ENCODE measurements around the gene UBAP2L. TPM values are rescaled to one million over a fixed set of nuclear protein-coding genes. Genes with fewer than 3 reads are reported as not detected.

The UBAP2L gene, protein sequence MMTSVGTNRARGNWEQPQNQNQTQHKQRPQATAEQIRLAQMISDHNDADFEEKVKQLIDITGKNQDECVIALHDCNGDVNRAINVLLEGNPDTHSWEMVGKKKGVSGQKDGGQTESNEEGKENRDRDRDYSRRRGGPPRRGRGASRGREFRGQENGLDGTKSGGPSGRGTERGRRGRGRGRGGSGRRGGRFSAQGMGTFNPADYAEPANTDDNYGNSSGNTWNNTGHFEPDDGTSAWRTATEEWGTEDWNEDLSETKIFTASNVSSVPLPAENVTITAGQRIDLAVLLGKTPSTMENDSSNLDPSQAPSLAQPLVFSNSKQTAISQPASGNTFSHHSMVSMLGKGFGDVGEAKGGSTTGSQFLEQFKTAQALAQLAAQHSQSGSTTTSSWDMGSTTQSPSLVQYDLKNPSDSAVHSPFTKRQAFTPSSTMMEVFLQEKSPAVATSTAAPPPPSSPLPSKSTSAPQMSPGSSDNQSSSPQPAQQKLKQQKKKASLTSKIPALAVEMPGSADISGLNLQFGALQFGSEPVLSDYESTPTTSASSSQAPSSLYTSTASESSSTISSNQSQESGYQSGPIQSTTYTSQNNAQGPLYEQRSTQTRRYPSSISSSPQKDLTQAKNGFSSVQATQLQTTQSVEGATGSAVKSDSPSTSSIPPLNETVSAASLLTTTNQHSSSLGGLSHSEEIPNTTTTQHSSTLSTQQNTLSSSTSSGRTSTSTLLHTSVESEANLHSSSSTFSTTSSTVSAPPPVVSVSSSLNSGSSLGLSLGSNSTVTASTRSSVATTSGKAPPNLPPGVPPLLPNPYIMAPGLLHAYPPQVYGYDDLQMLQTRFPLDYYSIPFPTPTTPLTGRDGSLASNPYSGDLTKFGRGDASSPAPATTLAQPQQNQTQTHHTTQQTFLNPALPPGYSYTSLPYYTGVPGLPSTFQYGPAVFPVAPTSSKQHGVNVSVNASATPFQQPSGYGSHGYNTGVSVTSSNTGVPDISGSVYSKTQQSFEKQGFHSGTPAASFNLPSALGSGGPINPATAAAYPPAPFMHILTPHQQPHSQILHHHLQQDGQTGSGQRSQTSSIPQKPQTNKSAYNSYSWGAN
- total RNA-seq, result 88.3 and 98.1 TPM in 2 replicates

DNA sequence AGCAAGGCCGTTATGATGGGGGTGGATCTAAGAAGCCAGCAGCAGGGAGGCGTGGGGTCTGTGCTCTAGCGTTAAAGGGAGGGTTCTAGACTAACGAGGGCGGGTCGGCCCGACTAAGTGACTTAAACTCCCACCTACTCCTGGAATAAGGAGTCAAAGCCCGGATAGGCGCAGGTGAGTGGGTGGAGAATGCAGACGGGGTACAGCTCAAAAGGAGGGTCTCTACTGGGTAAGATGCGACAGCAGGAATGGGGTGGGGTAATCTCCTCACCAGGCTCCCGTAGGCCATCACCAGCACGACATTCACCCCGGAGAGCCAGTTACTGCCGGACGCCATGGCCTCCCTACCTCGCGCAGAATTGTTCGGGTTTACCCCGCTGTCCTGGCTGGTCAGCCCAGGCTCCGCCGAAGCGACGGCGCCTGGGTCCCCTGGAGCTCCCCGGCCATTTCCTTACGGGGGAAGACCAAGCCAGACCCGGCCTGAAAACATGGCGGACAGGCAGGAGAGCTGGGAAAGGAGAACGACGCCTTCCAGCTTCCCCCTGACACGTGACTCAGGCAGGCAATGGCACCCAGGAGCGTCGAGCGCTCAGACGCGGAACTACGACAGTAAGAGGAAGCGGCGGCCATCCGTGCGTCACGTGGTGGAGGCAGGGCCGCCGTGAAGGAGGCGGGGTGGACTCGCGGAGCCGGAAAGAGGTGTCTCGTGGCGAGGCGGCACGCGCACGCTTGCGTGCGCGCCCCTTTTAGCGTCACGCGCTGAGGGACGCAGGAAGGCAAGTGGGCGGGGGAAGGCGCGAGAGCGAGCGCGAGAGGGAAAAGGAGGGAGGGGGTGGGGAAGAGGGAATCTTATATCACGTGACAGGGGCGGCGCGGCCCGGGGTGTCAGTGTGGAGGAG, at the start of gene UBAP2L:
TSS of gene UBAP2L (plus strand) at position 885 of the 899 bp plus-strand sequence. CDS start 4,169 bp downstream, outside the sequence.
- TF ChIP-seq, protein P1, sequence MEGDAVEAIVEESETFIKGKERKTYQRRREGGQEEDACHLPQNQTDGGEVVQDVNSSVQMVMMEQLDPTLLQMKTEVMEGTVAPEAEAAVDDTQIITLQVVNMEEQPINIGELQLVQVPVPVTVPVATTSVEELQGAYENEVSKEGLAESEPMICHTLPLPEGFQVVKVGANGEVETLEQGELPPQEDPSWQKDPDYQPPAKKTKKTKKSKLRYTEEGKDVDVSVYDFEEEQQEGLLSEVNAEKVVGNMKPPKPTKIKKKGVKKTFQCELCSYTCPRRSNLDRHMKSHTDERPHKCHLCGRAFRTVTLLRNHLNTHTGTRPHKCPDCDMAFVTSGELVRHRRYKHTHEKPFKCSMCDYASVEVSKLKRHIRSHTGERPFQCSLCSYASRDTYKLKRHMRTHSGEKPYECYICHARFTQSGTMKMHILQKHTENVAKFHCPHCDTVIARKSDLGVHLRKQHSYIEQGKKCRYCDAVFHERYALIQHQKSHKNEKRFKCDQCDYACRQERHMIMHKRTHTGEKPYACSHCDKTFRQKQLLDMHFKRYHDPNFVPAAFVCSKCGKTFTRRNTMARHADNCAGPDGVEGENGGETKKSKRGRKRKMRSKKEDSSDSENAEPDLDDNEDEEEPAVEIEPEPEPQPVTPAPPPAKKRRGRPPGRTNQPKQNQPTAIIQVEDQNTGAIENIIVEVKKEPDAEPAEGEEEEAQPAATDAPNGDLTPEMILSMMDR (IDR thresholded peaks at IDR 0.05; ENCODE audit: extremely low read depth, low read depth, low read length), result no peak
- H3K27me3 ChIP-seq (ENCODE audit: insufficient read depth, low read length), result no peaks in the 10 kb centered on the region
- peak within 1 kb of the TSS; percentile 96 for H3K4me3 ChIP-seq (ENCODE audit: insufficient read depth, low read length)
- peak within 1 kb of the TSS; percentile 100 for H3K27ac ChIP-seq (ENCODE audit: low read depth, low read length)
- DNase-seq (ENCODE audit: insufficient read length, low spot score, missing footprints), result peak; percentile 97
- no peaks in the 10 kb centered on the region for H3K9me3 ChIP-seq (ENCODE audit: low read depth, low read length)
- peaks cover 37% of the 10 kb centered on the region for H3K4me1 ChIP-seq (ENCODE audit: insufficient read depth, low read length)
- peaks cover 44% of the 10 kb centered on the region for H4K20me1 ChIP-seq (ENCODE audit: insufficient read depth, low read length)
- H3K4me2 ChIP-seq (ENCODE audit: insufficient read depth, low read length), result peak within 1 kb of the TSS; percentile 84
- peak within 1 kb of the TSS; percentile 95 for H2AFZ ChIP-seq (ENCODE audit: low read length)
- peaks cover 31% of the 10 kb centered on the region for H3K36me3 ChIP-seq (ENCODE audit: insufficient read depth, low read length)
- peaks cover 90% of the 10 kb centered on the region for H3K79me2 ChIP-seq (ENCODE audit: insufficient read depth, low read length)

DNA sequence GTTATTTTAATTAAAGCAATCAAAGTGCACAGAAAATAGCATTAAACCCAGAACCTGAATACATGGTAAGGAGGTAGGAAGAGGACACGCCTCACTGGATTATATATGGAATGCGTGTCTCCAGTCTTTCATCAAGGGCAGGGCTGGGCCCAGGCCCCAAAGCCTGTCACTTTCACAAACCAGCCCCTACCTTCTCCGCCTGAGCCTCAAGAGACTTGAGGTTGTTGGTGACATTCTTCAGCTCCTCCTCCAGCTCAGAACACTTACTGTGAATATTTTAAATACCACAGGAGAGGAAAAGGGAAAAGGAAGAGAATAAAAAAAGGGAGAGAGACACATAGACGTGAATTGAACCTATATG, 49.6 kb upstream of the UBAP2L start:
- H3K4me3 ChIP-seq (ENCODE audit: insufficient read depth, low read length), result no peak overlapping the region
- H3K27me3 ChIP-seq (ENCODE audit: insufficient read depth, low read length), result no peaks in the 10 kb centered on the region
- peaks cover 57% of the 10 kb centered on the region for H4K20me1 ChIP-seq (ENCODE audit: insufficient read depth, low read length)
- H3K4me2 ChIP-seq (ENCODE audit: insufficient read depth, low read length), result no peak overlapping the region
- peaks cover 6% of the 10 kb centered on the region for H3K4me1 ChIP-seq (ENCODE audit: insufficient read depth, low read length)
- no peak overlapping the region for H2AFZ ChIP-seq (ENCODE audit: low read length)
- no peak for DNase-seq (ENCODE audit: insufficient read length, low spot score, missing footprints)
- peaks cover 81% of the 10 kb centered on the region for H3K36me3 ChIP-seq (ENCODE audit: insufficient read depth, low read length)
- no peaks in the 10 kb centered on the region for H3K9me3 ChIP-seq (ENCODE audit: low read depth, low read length)
- peaks cover 88% of the 10 kb centered on the region for H3K79me2 ChIP-seq (ENCODE audit: insufficient read depth, low read length)
- TF ChIP-seq, protein P1 (IDR thresholded peaks at IDR 0.05; ENCODE audit: extremely low read depth, low read depth, low read length), result no peak
- H3K27ac ChIP-seq (ENCODE audit: low read depth, low read length), result no peak overlapping the region

DNA sequence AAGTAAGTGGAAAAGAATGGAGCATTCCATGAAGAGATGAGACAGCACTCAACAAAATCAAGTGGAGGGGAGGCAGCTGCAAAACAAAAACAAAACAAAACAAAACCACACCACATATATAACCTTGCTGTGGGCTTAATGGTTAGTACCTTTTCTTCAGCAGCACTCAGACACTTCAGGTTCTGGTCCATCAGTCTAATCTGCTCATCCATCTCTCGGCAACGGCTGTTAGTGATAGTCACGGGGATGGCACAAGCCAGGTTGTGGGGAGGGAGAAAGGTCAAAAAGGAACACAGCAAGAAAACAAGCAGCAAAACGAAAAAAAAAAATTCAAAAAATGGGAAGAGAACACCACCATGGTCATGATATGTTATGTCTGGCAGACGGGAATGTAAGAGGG, 48.9 kb upstream of the UBAP2L start:
- Histone ChIP-seq H3K27me3 (ENCODE audit: insufficient read depth, low read length) (no peaks in the 10 kb centered on the region), H3K4me2 (ENCODE audit: insufficient read depth, low read length) (no peak overlapping the region), H3K4me1 (ENCODE audit: insufficient read depth, low read length) (peaks cover 13% of the 10 kb centered on the region), H4K20me1 (ENCODE audit: insufficient read depth, low read length) (peaks cover 62% of the 10 kb centered on the region), H2AFZ (ENCODE audit: low read length) (no peak overlapping the region), H3K36me3 (ENCODE audit: insufficient read depth, low read length) (peaks cover 79% of the 10 kb centered on the region), H3K4me3 (ENCODE audit: insufficient read depth, low read length) (no peak overlapping the region), H3K27ac (ENCODE audit: low read depth, low read length) (no peak overlapping the region), H3K79me2 (ENCODE audit: insufficient read depth, low read length) (peaks cover 92% of the 10 kb centered on the region), H3K9me3 (ENCODE audit: low read depth, low read length) (no peaks in the 10 kb centered on the region)
- no peak for DNase-seq (ENCODE audit: insufficient read length, low spot score, missing footprints)
- TF ChIP-seq, protein P1 (IDR thresholded peaks at IDR 0.05; ENCODE audit: extremely low read depth, low read depth, low read length), result no peak
